Measurements from ENCODE around the gene ZNF165.
"Not testable (repeated sequence)": the region's sequence is repeated elsewhere in the genome, so short reads cannot be mapped to it uniquely, and the experiment has no call there.

DNA sequence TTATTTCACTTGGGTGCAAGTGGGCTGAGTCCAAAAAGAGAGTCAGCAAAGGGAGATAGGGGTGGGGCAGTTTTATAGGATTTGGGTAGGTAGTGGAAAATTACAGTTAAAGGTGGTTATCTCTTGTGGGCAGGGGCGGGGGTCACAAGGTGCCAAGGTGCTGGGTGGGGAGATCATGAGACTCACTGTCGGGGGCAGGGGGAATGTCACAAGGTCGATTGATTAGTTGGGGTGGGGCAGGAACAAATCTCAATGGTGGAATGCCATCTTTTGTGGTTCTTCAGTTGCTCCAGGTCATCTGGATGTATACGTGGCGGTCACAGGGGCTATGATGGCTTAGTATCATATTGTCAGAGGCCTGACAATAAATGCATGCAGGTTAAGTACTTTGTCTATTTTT, 41.9 kb downstream of the ZNF165 start:
- not testable (repeated sequence) for TF ChIP-seq CTCF (IDR thresholded peaks at IDR 0.05; ENCODE audit: poor library complexity, severe bottlenecking); EP300 (conservative IDR thresholded peaks at IDR 0.05; ENCODE audit: poor library complexity, severe bottlenecking); POLR2AphosphoS5 (IDR thresholded peaks at IDR 0.05); EZH2 (IDR thresholded peaks at IDR 0.05; ENCODE audit: borderline replicate concordance, insufficient read depth, low read length, poor library complexity, severe bottlenecking); RAD21 (conservative IDR thresholded peaks at IDR 0.05); TAF1 (IDR thresholded peaks at IDR 0.05; ENCODE audit: low read depth)
